KMS-11 (cell line): ENCODE data around the gene PHC1.

Experiments used
- H2AFZ ChIP-seq: fragments of 200-600 bp; sonication (generic); 2 replicates; pipeline ENCODE4 v1.6.1; 2016; ENCODE audit warnings: antibody characterized with exemption, mixed run types, low read depth
- H3K27ac ChIP-seq: fragments of 200-600 bp; sonication (generic); 2 replicates; pipeline ENCODE4 v1.6.1; 2016; ENCODE audit warnings: mild to moderate bottlenecking, mixed run types
- H3K27me3 ChIP-seq: fragments of 200-600 bp; sonication (generic); 2 replicates; pipeline ENCODE4 v1.6.1; 2017; ENCODE audit warnings: mild to moderate bottlenecking, low read depth, mixed run types, moderate library complexity; ENCODE audit not compliant: insufficient read depth
- H3K36me3 ChIP-seq: fragments of 200-600 bp; sonication (generic); 2 replicates; pipeline ENCODE4 v1.6.1; 2017; ENCODE audit warnings: mild to moderate bottlenecking, mixed run types; ENCODE audit not compliant: insufficient read depth
- H3K4me1 ChIP-seq: fragments of 200-600 bp; sonication (generic); 2 replicates; pipeline ENCODE4 v1.6.1; 2016; ENCODE audit warnings: mild to moderate bottlenecking, low read depth, mixed run types; ENCODE audit not compliant: poor library complexity, severe bottlenecking
- H3K4me2 ChIP-seq: fragments of 200-600 bp; sonication (generic); 2 replicates; pipeline ENCODE4 v1.7.0; 2016; ENCODE audit warnings: mild to moderate bottlenecking, mixed run types
- H3K4me3 ChIP-seq: fragments of 200-600 bp; sonication (generic); IDR thresholded peaks from 2 replicates; pipeline ENCODE4 v1.6.1; 2017; ENCODE audit warnings: low read depth, low read length, mixed read lengths; ENCODE audit not compliant: insufficient read depth
- H3K79me2 ChIP-seq: fragments of 200-600 bp; sonication (generic); 2 replicates; pipeline ENCODE4 v1.6.1; 2016; ENCODE audit warnings: low read depth, mixed run types; ENCODE audit not compliant: insufficient read depth
- H3K9ac ChIP-seq: fragments of 200-600 bp; sonication (generic); 2 replicates; pipeline ENCODE4 v1.6.1; 2016; ENCODE audit warnings: mild to moderate bottlenecking, mixed run types
- H4K20me1 ChIP-seq: fragments of 200-600 bp; sonication (generic); 2 replicates; pipeline ENCODE4 v1.6.1; 2016; ENCODE audit warnings: mild to moderate bottlenecking, mixed run types; ENCODE audit not compliant: insufficient read depth
- CTCF ChIP-seq: fragments of 200-600 bp; sonication (generic); conservative IDR thresholded peaks from 2 replicates; pipeline ENCODE4 v1.6.1; 2017; ENCODE audit warnings: low read depth, mild to moderate bottlenecking, antibody characterized with exemption, low read length, moderate library complexity, mixed read lengths

The PHC1 gene

DNA sequence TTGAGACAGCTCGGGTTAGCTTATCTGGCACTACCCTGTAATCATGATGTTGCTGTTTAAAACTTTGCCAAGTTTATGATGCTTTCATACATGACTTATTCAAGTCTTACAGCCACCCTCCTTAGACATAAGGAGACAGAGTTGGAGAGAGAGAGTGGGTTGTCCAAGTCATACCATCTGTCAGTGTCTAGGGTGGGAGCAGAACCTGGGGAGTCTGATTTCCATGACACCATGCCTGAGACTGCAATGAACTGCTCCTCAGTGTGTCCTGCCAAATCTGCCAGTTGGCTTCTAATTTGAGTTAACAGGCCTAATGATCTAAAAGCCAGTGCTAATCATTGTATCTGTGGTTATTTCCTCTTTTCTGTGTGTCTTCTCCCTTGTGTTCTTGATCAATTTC lies 43.7 kb upstream of the PHC1 start:
- H2AFZ ChIP-seq, result no peak overlapping the region
- H3K27ac ChIP-seq, result no peak overlapping the region

GRCh38 chr12:8871068-8871467 lies 43.2 kb upstream of the PHC1 start:
- Histone ChIP-seq H2AFZ (no peak overlapping the region), H3K4me3 (no peak overlapping the region)
- TF ChIP-seq CTCF, result no peak

More for the DNA sequence above, 43.7 kb upstream of the PHC1 start:
- H3K4me1 ChIP-seq, result no peaks in the 10 kb centered on the region
- H3K36me3 ChIP-seq, result no peaks in the 10 kb centered on the region
- H3K79me2 ChIP-seq, result no peaks in the 10 kb centered on the region
- no peak overlapping the region for H3K9ac ChIP-seq
- H3K4me3 ChIP-seq, result no peak overlapping the region
- no peak for TF ChIP-seq CTCF
- no peaks in the 10 kb centered on the region for H4K20me1 ChIP-seq
- H3K4me2 ChIP-seq, result no peak overlapping the region
- H3K27me3 ChIP-seq, result no peaks in the 10 kb centered on the region

DNA sequence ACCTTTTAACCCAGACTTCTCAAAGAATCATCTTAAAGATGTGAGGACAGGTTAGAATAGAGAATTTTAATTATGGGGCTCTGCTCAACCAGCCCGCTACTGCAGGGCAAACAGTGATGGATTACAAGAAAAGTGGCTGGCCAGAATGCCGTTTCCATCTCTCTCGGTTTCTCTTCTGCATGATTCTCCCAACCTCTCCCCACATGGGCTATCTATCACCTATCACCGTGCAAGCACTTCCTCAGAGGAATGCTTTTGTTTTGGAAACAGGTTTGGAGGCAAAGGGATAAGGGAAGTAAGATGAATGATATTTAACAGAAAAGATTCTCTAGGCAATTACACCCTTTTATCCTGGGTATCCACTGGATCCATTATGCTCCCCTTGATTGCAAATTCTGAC lies 37.4 kb upstream of the PHC1 start:
- Histone ChIP-seq H3K79me2 (no peaks in the 10 kb centered on the region), H4K20me1 (no peaks in the 10 kb centered on the region), H3K27ac (no peak overlapping the region), H3K4me1 (no peaks in the 10 kb centered on the region), H3K9ac (no peak overlapping the region), H3K27me3 (no peaks in the 10 kb centered on the region), H3K4me3 (no peak overlapping the region), H3K4me2 (no peak overlapping the region), H3K36me3 (no peaks in the 10 kb centered on the region), H2AFZ (no peak overlapping the region)
- TF ChIP-seq CTCF, result no peak

More at GRCh38 chr12:8871068-8871467, 43.2 kb upstream of the PHC1 start:
- Histone ChIP-seq H3K27me3 (no peaks in the 10 kb centered on the region), H3K9ac (no peak overlapping the region), H4K20me1 (no peaks in the 10 kb centered on the region), H3K4me1 (no peaks in the 10 kb centered on the region), H3K79me2 (no peaks in the 10 kb centered on the region), H3K36me3 (no peaks in the 10 kb centered on the region), H3K27ac (no peak overlapping the region), H3K4me2 (no peak overlapping the region)

GRCh38 chr12:8886502-8887284 lies 27.6 kb upstream of the PHC1 start:
- Histone ChIP-seq H3K27me3 (no peaks in the 10 kb centered on the region), H3K4me3 (no peak overlapping the region), H3K27ac (no peak overlapping the region), H3K4me1 (no peaks in the 10 kb centered on the region), H3K36me3 (no peaks in the 10 kb centered on the region), H3K4me2 (no peak overlapping the region), H2AFZ (no peak overlapping the region), H4K20me1 (no peaks in the 10 kb centered on the region), H3K79me2 (no peaks in the 10 kb centered on the region), H3K9ac (no peak overlapping the region)
- no peak for TF ChIP-seq CTCF
